SK-N-SH (cell line): ENCODE results near the gene HUS1B. TPM values are rescaled to one million over a fixed set of nuclear protein-coding genes. Genes with fewer than 3 reads are reported as not detected.

Experiments
- CTCF ChIA-PET: fragments of 300-600, 350-600 bp; formaldehyde crosslinking; extraction: SDS; loops from one replicate; lab custom pipeline; 2021; lab: Yijun Ruan, JAX
- POLR2A ChIA-PET: fragments of 350-600 bp; sonication (Branson Sonifier 250); formaldehyde crosslinking; extraction: SDS; loops from one replicate; lab custom pipeline; 2020; ENCODE audit warnings: antibody characterized with exemption, inconsistent platforms; lab: Yijun Ruan, JAX
- DNase-seq: peaks from one replicate; pipeline ENCODE4 v3.0.0; 2012
- H2AFZ ChIP-seq: fragments of 200-600 bp; sonication (generic); 2 replicates; pipeline ENCODE4 v1.8.1; 2016; ENCODE audit warnings: antibody characterized with exemption, mild to moderate bottlenecking, low read depth
- H3F3A ChIP-seq: fragments of 200-600 bp; sonication (generic); replicated peaks from 2 replicates; pipeline ENCODE3; 2016; ENCODE audit warnings: antibody characterized with exemption, mild to moderate bottlenecking; ENCODE audit not compliant: insufficient read depth
- H3K27ac ChIP-seq, 2 experiments: fragments of 200-500 bp in 1 of 2; fragments of 200-600 bp in 1 of 2; sonication (Bioruptor generic) in 1 of 2; sonication (generic), shearing (Covaris generic) in 1 of 2; 2 replicates each; pipeline versions ENCODE4 v1.5.1 to v1.6.1; 2014 to 2016; ENCODE audit warnings: low read depth in 2 of 2, inconsistent platforms in 1 of 2, low read length in 1 of 2, mild to moderate bottlenecking in 1 of 2, mixed read lengths in 1 of 2
- H3K27me3 ChIP-seq: fragments of 200-600 bp; sonication (generic), shearing (Covaris generic); 2 replicates; pipeline ENCODE4 v1.6.1; 2016; ENCODE audit warnings: mixed run types; ENCODE audit not compliant: insufficient read depth
- H3K36me3 ChIP-seq, 2 experiments: fragments of 200-500 bp in 1 of 2; fragments of 200-600 bp in 1 of 2; sonication (Bioruptor generic) in 1 of 2; sonication (generic) in 1 of 2; replicated peaks in 1 of 2; 2 replicates each; pipeline versions ENCODE3 to v1.5.1; 2014 to 2016; ENCODE audit warnings: low read length in 1 of 2, mild to moderate bottlenecking in 1 of 2; ENCODE audit not compliant: insufficient read depth in 2 of 2, control insufficient read depth in 1 of 2
- H3K4me1 ChIP-seq, 2 experiments: fragments of 200-500 bp in 1 of 2; fragments of 200-600 bp in 1 of 2; sonication (Bioruptor generic) in 1 of 2; sonication (generic), shearing (Covaris generic) in 1 of 2; 2 replicates each; pipeline versions ENCODE4 v1.5.1 to v1.6.1; 2014 to 2016; ENCODE audit warnings: low read depth in 1 of 2, low read length in 1 of 2, mixed run types in 1 of 2; ENCODE audit not compliant: insufficient read depth in 2 of 2, control insufficient read depth in 1 of 2
- H3K4me2 ChIP-seq: fragments of 200-600 bp; sonication (generic), shearing (Covaris generic); 2 replicates; pipeline ENCODE4 v1.6.1; 2017; ENCODE audit warnings: mixed run types
- H3K4me3 ChIP-seq, 2 experiments: fragments of 200-500 bp in 1 of 2; fragments of 200-600 bp in 1 of 2; sonication (Bioruptor generic) in 1 of 2; sonication (generic), shearing (Covaris generic) in 1 of 2; 2 replicates each; pipeline versions ENCODE4 v1.5.1 to v1.8.1; 2014 to 2016; ENCODE audit warnings: low read depth in 2 of 2, inconsistent platforms in 1 of 2, low read length in 1 of 2, mild to moderate bottlenecking in 1 of 2, mixed read lengths in 1 of 2, moderate library complexity in 1 of 2
- H3K79me2 ChIP-seq: fragments of 200-600 bp; sonication (generic); 2 replicates; pipeline ENCODE4 v1.8.1; 2017; ENCODE audit warnings: mild to moderate bottlenecking; ENCODE audit not compliant: insufficient read depth
- H3K9ac ChIP-seq: fragments of 200-600 bp; sonication (generic); 2 replicates; pipeline ENCODE4 v1.6.1; 2017; ENCODE audit warnings: mixed run types
- H3K9me2 ChIP-seq: fragments of 200-600 bp; sonication (generic); 2 replicates; pipeline ENCODE4 v1.6.1; 2017; ENCODE audit warnings: mixed run types
- H3K9me3 ChIP-seq: fragments of 200-600 bp; sonication (generic); 2 replicates; pipeline ENCODE4 v1.6.1; 2017; ENCODE audit warnings: mixed run types, mild to moderate bottlenecking, moderate library complexity
- H4K20me1 ChIP-seq: fragments of 200-600 bp; sonication (generic); 2 replicates; pipeline ENCODE4 v1.6.1; 2017; ENCODE audit warnings: mild to moderate bottlenecking, mixed run types; ENCODE audit not compliant: insufficient read depth
- ELF1 ChIP-seq: IDR thresholded peaks from 2 replicates; pipeline ENCODE4 v1.4.0; 2012
- EZH2phosphoT487 ChIP-seq: fragments of 200-600 bp; sonication (generic); IDR thresholded peaks from 2 replicates; pipeline ENCODE4 v1.6.1; 2017; ENCODE audit warnings: low read depth, mixed run types, mild to moderate bottlenecking, antibody characterized with exemption, moderate library complexity, borderline replicate concordance
- FOSL2 ChIP-seq: IDR thresholded peaks from 2 replicates; pipeline ENCODE4 v1.4.0; 2012; ENCODE audit warnings: low read depth, mild to moderate bottlenecking, moderate library complexity, borderline replicate concordance
- FOXJ3 ChIP-seq: sonication (generic); formaldehyde crosslinking; IDR thresholded peaks from 2 replicates; pipeline ENCODE4 v1.5.1; 2020; ENCODE audit warnings: mild to moderate bottlenecking, missing genetic modification reagents
- GABPA ChIP-seq: IDR thresholded peaks from 2 replicates; pipeline ENCODE4 v1.4.0; 2012; ENCODE audit warnings: low read depth, mild to moderate bottlenecking
- JUND ChIP-seq: IDR thresholded peaks from 2 replicates; pipeline ENCODE4 v1.4.0; 2012
- MEF2A ChIP-seq: IDR thresholded peaks from 2 replicates; pipeline ENCODE4 v1.4.0; 2012; ENCODE audit warnings: low read depth, borderline replicate concordance
- NRF1 ChIP-seq: IDR thresholded peaks from 2 replicates; pipeline ENCODE4 v1.6.1; 2012; ENCODE audit warnings: low read depth, mild to moderate bottlenecking, low read length
- PBX3 ChIP-seq: IDR thresholded peaks from 2 replicates; pipeline ENCODE4; 2012
- POLR2AphosphoS5 ChIP-seq: IDR thresholded peaks from 2 replicates; pipeline ENCODE4 v1.6.1; 2012; ENCODE audit warnings: low read depth, low read length
- RAD21 ChIP-seq: IDR thresholded peaks from 2 replicates; pipeline ENCODE4 v1.6.1; 2012; ENCODE audit warnings: mild to moderate bottlenecking, low read length
- RFX5 ChIP-seq: IDR thresholded peaks from 2 replicates; pipeline ENCODE4 v1.6.1; 2012; ENCODE audit warnings: mild to moderate bottlenecking, improper control_type of control experiment, low read length
- SIN3A ChIP-seq: IDR thresholded peaks from 2 replicates; pipeline ENCODE4 v1.6.1; 2012; ENCODE audit warnings: low read depth, mild to moderate bottlenecking, low read length, moderate library complexity, borderline replicate concordance
- TCF12 ChIP-seq: IDR thresholded peaks from 2 replicates; pipeline ENCODE4 v1.4.0; 2012
- ZBTB33 ChIP-seq: IDR thresholded peaks from 2 replicates; pipeline ENCODE4 v1.4.0; 2012; ENCODE audit warnings: low read depth, borderline replicate concordance
- WGBS: methylation state at CpG from one replicate; pipeline ENCODE4 v1.1.6; 2017; ENCODE audit warnings: low lambda C conversion rate; 5-methylcytosine and 5-hydroxymethylcytosine counted together
- polyA plus RNA-seq, 3 experiments: library from polyadenylated mRNA; depleted of rRNA; stranded (reverse); fragments of >200 nt; gene quantifications; 2 replicates each; pipeline ENCODE4 v1.2.3, GENCODE V29; 2012
- TF ChIP-seq, protein P1 (sequence below): IDR thresholded peaks from 2 replicates; pipeline ENCODE4 v1.4.0; 2012; ENCODE audit warnings: low read depth, borderline replicate concordance
- TF ChIP-seq, protein P2 (sequence below): IDR thresholded peaks from 2 replicates; pipeline ENCODE4 v1.4.0; 2012; ENCODE audit warnings: low read depth

Gene HUS1B
- polyA plus RNA-seq, 1 of the 3 experiments (the other 2 are of a cell fraction): 0.30 TPM

- peaks cover 10% of the 10 kb centered on the region for H4K20me1 ChIP-seq
- DNase-seq: no peak
- H3K27ac ChIP-seq: no peak overlapping the region
- 78% methylated on average over 2 of the region's 2 CpGs for WGBS
- H3K9ac ChIP-seq: no peak overlapping the region
- no peaks in the 10 kb centered on the region for H3K36me3 ChIP-seq
- no peaks in the 10 kb centered on the region for H3K27me3 ChIP-seq
- ChIA-PET POLR2A (no interaction called here), CTCF (interaction anchor here (0.7 to 1.3 kb wide), 4 partner anchors 10 to 87 kb away, joined by 3 to 4 read pairs (median 3); no protein-coding TSS in a partner anchor)
- no peaks in the 10 kb centered on the region for H3K9me3 ChIP-seq
- H3K79me2 ChIP-seq: peaks cover 67% of the 10 kb centered on the region
- H3K4me2 ChIP-seq: no peak overlapping the region
- H3K9me2 ChIP-seq: no peaks in the 10 kb centered on the region
- no peak overlapping the region for H2AFZ ChIP-seq
- H3F3A ChIP-seq: no peaks in the 10 kb centered on the region
- H3K4me1 ChIP-seq: peaks cover 3 to 9% of the 10 kb centered on the region in 2 experiments; a peak in 3 of 4 replicates
- H3K4me3 ChIP-seq: no peak overlapping the region
- no peak for TF ChIP-seq SIN3A
- TF ChIP-seq, protein P1, sequence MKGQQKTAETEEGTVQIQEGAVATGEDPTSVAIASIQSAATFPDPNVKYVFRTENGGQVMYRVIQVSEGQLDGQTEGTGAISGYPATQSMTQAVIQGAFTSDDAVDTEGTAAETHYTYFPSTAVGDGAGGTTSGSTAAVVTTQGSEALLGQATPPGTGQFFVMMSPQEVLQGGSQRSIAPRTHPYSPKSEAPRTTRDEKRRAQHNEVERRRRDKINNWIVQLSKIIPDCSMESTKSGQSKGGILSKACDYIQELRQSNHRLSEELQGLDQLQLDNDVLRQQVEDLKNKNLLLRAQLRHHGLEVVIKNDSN: no peak
- no peak for TF ChIP-seq FOXJ3 (CRISPR knock-in tag)
These were observed 23.4 kb upstream of the HUS1B start for GRCh38 chr6:680251-680650.

DNA sequence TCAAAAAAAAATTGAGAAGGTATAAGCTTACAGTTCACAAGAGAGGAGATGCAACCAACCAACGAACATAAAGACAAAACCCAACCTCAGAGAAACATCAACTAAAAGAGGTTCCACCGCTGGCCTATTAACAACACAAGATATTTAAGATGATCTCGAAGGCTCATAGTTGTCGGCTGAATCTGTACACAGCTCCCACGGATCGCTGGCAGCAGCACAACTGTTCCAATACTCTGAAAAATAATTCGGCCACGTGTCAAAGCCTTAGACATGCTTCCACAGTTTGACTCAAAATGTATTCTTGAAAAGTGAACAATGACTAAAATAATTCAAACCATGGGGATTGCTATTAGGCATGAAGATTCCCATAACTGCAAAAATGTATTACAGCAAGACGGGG, 22.4 kb upstream of the HUS1B start:
- Histone ChIP-seq H3K36me3 (no peaks in the 10 kb centered on the region), H3K79me2 (peaks cover 63% of the 10 kb centered on the region), H4K20me1 (0 out of 2 replicates have a peak, but pooled peaks cover 9% of the 10 kb centered on the region), H3K4me3 (no peak overlapping the region), H3K4me2 (no peak overlapping the region), H3K9ac (no peak overlapping the region), H3K4me1 (peaks cover 3 to 8% of the 10 kb centered on the region in 2 experiments; a peak in 3 of 4 replicates), H3F3A (no peaks in the 10 kb centered on the region), H3K9me2 (no peaks in the 10 kb centered on the region), H2AFZ (no peak overlapping the region), H3K27ac (no peak overlapping the region), H3K9me3 (no peaks in the 10 kb centered on the region), H3K27me3 (no peaks in the 10 kb centered on the region)
- 88% methylated on average over 9 of the region's 9 CpGs for WGBS
- POLR2A ChIA-PET: no interaction called here
- TF ChIP-seq JUND (no peak), NRF1 (no peak), ELF1 (no peak), FOSL2 (no peak), TCF12 (no peak), MEF2A (no peak), RAD21 (no peak), RFX5 (no peak), PBX3 (no peak), POLR2AphosphoS5 (no peak), GABPA (no peak), ZBTB33 (no peak), EZH2phosphoT487 (no peak)
- TF ChIP-seq, protein P2, sequence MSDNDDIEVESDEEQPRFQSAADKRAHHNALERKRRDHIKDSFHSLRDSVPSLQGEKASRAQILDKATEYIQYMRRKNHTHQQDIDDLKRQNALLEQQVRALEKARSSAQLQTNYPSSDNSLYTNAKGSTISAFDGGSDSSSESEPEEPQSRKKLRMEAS: no peak
- TF ChIP-seq, protein P1: no peak
- DNase-seq: no peak
- CTCF ChIA-PET: interaction anchor here (1.0 to 1.2 kb wide), 3 partner anchors 18 to 43 kb away, joined by 3 to 4 read pairs (median 3); no protein-coding TSS in a partner anchor
